Suprapubic skin (tissue), 4 donors: ENCODE data around the gene ERBIN.

Experiments used
- CTCF ChIP-seq, 2 donors: fragments of 200-600 bp in 1 of 2; fragments of 450-650 bp in 1 of 2; sonication (generic) in 1 of 2; IDR thresholded peaks; one replicate each; pipeline ENCODE4 v1.5.1; 2016 to 2019; ENCODE audit warnings: antibody characterized with exemption in 2 of 2, mild to moderate bottlenecking in 1 of 2, moderate library complexity in 1 of 2
- POLR2A ChIP-seq, 2 donors: fragments of 450-650 bp; IDR thresholded peaks; one replicate each; pipeline ENCODE4 v1.6.1; 2017; ENCODE audit warnings: antibody characterized with exemption in 2 of 2, mild to moderate bottlenecking in 2 of 2, moderate library complexity in 2 of 2
- POLR2AphosphoS5 ChIP-seq, 3 donors: sonication (generic); formaldehyde crosslinking; IDR thresholded peaks; one replicate each; pipeline ENCODE4 v1.6.1; 2017; ENCODE audit warnings: antibody characterized with exemption in 3 of 3

DNA sequence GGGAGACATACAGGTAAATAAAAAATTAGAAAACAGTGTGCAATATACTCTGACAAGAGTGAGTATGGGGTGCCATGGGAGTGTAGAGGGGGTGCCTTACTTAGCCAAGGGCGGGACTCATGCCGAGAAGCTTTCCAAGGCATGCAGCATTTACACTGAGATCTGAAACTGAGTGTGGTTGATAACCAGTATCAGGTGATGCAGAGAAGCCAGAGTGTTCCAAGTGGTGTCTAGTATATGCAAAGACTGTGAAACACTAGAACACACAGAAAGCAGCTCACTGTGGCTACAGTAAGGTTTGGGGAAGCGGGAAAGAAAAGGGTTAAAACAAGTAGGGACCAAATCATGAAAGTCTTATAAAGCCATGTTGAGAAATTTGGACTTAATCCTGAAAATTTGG, 30.5 kb upstream of the ERBIN start:
- TF ChIP-seq POLR2AphosphoS5 (IDR thresholded peaks at IDR 0.05) (no peak), CTCF (IDR thresholded peaks at IDR 0.05) (no peak), POLR2A (IDR thresholded peaks at IDR 0.05) (no peak)
